NT2/D1 (cell line): ENCODE results near the gene DIRAS1.

Experiments used
- SUZ12 ChIP-seq: IDR thresholded peaks from 2 replicates; pipeline ENCODE4 v1.6.1; 2011; ENCODE audit not compliant: insufficient read length, insufficient read depth; ENCODE audit errors: extremely low read depth
- YY1 ChIP-seq: IDR thresholded peaks from 2 replicates; pipeline ENCODE4 v1.6.1; 2011; ENCODE audit not compliant: insufficient read length, insufficient read depth
- ZNF274 ChIP-seq: IDR thresholded peaks from 2 replicates; pipeline ENCODE4 v1.6.1; 2011; ENCODE audit warnings: mild to moderate bottlenecking, low read depth, low read length

DNA sequence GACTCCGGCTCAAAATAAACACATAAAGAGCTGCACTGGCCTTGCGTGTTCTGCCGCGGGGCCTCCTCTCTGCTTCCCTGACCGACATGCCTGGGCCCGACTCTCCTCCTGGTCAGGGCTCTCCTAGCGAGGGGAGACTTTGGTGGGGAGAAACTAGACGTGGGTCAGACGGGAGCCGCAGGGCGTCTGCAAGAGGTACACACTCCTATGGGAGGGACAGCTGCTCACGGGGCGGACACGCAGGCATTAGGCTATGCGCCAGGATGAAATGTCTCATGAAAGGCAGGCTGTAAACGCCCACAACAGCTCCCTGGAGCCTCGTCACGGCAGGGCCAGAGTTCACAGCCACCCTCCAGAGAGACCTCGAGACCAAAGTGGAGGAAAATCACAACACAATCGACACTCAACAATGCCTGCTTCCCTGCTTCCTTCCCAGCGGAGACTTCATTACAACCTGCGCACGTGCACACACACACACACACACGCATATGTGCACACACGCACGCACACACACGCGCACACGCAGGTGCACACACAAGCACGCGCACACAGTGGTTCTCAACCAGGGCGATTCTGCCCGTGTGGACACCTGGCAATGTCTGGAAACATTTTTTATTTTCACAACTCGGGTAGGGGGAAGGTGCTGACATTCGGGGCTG, 12.9 kb upstream of the DIRAS1 start:
- TF ChIP-seq YY1 (no peak), ZNF274 (no peak), SUZ12 (no peak)
